RKO (cell line): Measurements from ENCODE around the gene GIN1.
"Not testable (repeated sequence)": the region's sequence is repeated elsewhere in the genome, so short reads cannot be mapped to it uniquely, and the experiment has no call there.

Source experiments
- DNase-seq: peaks from one replicate; pipeline ENCODE4 v3.0.0-alpha.2; 2016; ENCODE audit warnings: low spot score

The GIN1 gene

DNA sequence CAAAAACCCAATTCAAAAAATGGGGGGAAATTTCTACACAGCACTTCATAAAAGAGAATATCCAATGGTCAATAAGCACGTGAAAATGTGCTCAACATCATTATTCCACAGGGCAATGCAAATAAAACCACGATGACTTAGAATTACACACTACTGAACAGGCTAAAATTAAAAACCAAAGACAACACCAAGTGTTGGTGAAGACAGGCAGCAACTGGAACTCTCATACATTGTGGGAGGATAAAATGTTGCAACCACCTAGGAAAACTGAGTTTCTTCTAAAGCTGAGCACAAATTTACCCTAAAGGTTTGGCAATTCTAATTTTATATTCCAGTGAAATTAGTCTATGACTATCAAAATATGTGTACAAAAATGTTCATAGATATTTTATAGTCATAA is 9.5 kb downstream of the GIN1 start:
- DNase-seq = no peak

DNA sequence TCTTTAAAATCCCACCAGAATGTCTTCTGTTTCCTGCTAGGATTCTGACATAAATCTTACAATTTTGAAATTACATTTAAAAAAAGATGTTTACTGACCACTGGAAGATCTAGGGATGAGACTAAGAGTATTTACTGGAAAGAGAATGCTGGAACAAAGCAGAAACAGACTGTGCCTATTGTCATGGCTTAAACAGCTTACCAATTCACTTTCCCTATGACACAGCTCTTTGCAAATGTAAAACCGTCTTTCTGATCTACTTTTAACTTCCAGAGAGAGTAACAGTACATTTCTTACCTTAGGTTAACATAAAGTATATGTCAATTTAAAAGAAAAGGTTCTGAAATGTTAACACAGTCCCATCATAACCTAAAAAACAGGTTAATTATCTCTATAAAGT is 10.7 kb downstream of the GIN1 start:
- DNase-seq = no peak

DNA sequence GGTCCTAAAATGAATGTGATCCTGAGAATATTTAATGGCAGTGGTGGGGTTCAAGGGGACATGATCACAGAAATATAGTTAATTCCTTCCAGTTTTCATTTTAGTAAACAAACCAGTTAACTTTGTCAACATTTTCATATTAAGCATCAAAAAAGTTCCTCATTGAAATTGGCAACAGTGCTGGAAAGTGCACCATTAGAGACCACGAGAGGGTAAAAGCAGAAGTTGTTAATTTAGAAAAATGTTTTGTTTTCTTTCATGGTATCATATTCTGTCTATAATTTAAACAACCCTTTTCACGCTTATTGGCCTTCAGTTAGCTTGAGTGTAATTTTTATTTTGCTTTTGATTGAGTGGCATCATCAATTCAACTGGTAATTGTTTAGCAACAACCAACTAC is 11.9 kb downstream of the GIN1 start:
- DNase-seq = no peak

DNA sequence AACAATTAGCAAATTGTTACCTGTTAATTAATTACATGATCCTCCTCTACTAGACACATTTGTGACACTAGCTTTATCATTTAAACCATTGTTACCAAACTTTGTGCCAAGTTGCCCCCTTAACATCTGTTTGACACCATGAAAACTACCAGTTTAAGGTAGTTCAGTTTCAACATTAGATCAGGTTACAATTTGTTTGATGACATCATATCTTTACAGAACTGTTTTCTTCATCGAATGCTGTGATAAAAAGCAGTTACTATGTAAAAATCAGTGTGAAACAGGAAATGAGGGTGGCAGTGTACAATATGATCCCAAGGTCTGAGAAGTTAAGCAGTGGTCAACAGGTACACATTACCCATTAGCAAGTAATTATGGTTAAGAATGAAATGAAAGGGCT is 17.7 kb downstream of the GIN1 start:
- no peak for DNase-seq

DNA sequence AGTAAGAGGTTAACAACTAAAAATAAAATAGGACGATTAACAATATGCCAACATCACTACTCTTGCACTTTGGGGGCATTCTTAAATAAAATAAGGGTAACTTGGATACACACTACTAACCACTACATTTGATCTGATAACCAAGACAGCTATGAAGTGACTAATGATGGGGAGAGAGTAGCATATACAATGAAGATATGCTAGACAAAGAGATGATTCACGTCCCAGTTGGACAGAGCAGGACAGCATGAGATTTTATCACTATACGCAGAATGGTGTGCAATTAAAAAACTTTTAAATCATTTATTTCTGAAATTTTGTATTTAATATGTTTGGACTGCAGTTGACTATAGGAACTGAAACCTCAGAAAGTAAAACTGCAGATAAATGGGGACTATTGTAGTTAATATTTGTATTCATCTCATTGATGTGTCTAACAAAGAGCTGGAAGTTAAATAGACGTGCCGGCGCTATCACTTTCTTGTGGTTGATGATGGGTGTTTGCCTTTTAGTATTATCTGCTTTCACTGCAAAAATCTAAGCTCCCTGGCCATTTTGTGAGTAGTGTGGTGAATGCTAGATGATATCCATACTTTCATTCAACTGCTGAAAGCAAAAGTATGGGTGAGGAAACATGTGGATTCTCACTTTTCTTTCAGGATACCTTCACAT is 18.7 kb downstream of the GIN1 start:
- no peak for DNase-seq

DNA sequence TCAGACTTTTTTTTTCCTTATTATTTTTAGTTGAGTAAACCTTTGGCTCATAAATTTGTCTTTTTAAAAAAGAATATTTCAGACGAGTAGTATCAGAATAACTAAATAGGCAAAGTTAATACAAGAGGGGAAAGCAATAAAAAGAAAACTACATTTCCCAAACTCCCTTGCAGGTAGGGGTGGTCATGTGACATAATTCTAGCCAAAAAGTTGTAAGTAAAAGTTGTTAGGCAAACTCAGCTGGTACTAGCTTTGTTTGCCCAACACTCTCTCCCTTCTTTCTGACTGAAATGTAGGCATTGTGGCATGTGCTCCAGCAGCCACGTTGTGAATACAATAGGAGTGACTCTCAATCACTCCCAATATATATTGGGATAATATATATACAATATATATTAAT is 20.9 kb downstream of the GIN1 start:
- peak; percentile 7 for DNase-seq

DNA sequence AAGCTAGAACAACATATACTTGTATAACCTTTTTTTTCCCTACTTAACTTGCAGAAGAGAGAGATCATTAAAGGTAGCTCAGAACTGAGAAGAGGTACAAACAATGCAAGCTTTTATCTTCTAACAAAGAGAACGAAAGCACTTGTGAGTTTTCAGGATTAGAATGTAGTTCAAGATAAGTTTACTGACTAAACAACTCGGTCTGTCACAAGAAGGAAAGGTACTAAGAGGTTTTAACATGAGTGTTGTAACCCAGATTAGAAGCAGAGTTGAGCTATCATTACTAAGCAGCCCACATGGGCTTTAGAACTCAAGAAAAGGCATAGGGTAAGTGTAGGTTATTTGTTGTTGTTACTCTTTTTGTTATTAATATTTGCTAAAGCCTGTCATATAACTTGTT is 25.2 kb downstream of the GIN1 start:
- DNase-seq = no peak

DNA sequence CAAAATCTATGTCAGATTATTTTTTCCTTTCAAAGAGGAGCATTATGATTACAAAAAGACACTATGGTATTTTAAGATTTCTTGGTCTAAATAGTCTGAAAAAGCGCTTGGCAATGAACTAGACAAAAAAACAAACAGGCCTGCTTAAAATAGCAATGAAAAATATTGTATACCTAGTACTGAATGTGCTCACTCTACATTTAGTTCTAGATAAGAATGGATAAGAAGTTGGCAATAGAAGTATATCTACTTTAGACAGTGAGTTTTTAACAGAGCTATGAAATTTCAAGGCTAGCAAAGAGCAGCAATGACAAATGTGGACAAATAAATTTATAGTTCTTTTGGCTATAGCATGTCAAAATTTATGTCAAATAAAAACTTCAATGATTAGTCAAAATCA is 26.2 kb downstream of the GIN1 start:
- DNase-seq = no peak

DNA sequence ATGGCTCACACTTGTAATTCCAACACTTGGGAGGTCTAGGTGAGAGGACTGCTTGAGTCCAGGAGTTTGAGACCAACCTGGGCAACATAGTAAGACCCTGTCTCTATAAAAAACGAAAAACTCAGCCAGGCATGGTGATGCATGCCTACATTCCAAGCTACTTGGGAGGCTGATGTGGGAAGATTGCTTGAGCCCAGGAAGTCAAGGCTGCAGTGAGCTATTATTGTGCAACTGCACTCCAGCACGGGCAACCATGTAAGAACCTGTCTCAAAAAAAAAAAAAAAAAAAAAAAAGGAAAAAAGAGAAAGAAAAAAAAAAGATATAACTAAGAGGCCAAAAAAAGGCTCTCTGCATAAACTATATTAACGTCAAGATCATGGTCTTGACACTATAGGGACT is 27.3 kb downstream of the GIN1 start:
- DNase-seq = no peak

DNA sequence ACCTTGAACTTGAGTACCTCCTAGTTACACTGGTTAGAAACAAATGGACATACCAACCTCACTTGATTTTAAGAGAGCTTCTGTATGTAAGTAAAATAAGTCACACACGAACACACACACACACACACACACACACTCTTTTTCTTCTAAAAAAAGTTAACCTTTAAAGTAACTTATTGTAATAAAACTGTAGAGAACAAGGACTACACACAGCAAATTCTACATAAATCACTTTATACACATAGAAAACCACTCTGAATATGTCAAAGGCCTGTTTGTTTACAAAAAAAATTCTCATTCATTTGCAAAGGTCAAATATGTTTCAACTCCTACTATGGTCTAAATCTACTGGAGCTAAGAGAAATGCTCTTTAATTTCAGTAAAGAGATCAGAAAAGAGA is 29.1 kb downstream of the GIN1 start:
- DNase-seq = no peak

DNA sequence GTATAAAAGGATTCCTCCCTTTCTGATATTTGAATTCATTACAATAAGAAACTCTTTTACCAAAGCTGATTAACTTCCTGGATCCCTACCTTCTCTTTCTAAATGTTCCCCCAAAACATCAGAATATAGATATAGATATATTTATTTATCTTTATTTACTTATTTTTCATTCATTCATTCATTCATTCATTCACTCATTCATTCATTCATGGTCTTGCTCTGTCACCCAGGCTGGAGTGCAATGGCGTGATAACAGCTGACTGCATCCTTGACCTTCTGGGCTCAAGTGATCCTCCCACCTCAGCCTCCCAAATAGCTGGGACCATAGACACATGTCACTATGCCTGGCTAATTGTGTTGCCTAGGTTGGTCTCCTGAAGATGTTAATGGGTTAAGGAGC is 30.7 kb downstream of the GIN1 start:
- no peak for DNase-seq

DNA sequence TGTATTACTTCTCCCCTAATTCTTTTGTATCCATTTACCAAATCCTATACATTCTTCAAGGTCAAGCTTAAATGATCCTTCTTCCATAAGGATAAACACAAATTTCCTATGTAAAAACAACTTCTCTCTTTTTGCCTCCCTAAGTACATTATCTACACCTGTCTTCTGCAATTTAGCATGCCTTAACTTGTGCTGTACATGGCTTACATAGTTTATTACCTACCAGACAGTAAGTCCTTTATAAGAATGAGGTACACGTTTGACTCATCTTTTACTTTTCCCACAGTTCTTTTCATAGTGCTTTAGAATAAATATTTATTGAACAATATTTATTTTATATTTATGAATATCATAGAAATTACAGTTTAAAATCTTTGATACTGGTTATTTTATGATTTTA is 33.4 kb downstream of the GIN1 start:
- DNase-seq = no peak

DNA sequence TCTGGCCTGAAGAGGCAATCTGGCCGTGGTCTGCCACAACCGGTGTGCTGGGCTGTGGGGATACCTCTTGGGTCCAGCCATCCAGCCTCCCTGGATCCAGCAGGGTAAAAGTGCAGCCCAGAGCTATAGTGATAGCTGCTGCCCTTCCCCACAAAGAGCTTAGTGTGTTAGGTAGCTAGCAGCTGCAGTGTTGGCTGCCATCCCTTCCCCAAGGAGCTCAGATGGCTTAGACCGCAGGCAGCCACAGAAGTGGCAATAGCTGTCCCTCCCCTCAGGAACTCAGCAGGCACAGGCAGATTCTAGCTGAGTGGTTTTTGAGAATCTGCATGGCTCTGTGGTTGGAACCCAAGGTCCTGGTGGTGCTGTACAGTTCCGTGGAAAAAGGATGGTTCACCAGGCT is 40.1 kb downstream of the GIN1 start:
- no peak for DNase-seq

DNA sequence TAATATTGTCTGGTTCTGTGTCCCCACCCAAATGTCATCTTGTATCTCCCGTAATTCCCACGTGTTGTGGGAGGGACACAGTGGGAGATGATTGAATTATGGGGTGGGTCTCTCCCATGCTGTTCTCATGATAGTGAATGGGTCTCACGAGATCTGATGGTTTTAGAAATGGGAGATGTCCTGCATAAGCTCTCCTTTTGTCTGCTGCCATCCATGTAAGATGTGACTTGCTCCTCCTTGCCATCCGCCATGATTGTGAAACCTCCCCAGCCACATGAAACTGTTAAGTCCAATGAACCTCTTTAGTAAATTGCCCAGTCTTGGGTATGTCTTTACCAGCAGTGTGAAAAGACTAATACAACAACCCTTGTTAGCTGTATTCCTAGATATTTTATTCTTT is 44.5 kb downstream of the GIN1 start:
- DNase-seq = no peak

DNA sequence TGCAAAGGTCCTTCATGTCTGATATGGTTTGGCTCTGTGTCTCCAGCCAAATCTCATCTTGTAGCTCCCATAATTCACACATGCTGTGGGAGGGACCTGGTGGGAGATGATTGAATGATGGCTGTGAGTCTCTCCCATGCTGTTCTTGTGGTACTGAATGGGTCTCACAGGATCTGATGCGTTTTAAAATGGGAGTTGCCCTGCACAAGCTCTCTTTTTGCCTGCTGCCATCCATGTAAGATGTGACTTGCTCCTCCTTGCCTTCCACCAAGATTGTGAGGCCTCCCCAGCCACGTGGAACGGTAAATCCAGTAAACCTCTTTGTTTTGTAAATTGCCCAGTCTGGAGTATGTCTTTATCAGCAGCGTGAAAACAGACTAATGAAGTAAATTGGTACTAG is 46.4 kb downstream of the GIN1 start:
- not testable (repeated sequence) for DNase-seq

DNA sequence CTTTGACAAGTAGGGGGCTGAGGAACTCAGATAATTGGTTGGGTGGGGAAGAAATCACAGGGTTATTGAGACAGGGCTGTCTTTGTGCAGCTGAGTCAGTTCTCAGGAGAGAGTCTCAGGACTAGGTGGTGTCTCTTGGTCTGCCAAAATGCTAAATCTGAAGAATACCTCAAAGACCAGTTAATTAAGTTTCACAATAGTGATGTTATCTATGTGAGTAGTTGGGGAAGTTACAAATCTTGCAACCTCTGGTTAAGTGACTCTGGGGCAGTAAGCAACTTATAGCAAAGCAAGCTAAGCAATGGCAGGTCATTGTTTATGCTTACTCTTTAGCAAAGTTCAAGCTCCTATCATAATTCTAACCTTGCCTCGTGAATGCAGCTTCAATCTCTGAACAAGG is 53.6 kb downstream of the GIN1 start:
- no peak for DNase-seq

DNA sequence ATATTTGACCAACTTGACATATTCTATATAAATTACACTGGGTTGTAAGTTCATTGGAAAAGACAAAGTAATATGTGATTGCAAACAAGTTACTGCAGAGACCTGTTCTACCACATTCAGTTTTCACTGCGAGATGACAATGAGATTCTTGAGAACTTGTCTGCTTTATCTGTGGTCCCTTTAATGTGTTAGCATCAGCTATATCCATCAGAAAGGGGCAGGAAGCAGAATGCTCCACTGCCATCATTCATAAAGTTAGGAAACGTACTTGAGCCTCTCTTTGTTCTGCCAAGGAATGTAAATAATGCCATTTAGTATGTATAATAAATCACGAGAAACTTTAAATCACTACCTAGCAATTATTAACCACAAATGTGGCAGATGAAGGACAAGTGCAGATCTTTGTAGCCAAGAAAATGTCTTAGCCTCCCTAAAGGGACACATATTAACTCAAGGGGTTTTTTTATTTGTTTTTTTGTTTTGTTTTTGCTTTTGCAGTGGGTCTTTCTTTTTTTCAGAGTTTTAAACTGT is 59.4 kb downstream of the GIN1 start:
- no peak for DNase-seq

DNA sequence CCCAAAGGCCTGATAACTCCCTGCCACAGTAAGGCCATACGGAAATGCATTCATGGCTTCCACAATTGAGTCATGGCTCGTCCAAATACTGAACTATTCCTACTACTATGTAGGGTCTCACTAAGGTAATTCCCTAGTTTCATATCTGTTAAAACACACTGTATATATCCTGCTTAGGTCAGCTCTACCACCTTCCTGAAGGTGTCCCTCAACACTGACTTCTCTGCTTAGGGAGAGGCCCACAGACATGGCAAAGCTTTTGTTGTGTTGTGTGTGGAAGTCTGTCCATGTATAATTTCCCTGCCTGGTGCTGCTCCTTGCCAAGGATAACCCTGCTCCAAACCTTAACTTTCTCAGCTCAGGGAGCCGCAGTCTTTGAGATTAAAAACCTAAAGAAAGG is 60.4 kb downstream of the GIN1 start:
- no peak for DNase-seq

DNA sequence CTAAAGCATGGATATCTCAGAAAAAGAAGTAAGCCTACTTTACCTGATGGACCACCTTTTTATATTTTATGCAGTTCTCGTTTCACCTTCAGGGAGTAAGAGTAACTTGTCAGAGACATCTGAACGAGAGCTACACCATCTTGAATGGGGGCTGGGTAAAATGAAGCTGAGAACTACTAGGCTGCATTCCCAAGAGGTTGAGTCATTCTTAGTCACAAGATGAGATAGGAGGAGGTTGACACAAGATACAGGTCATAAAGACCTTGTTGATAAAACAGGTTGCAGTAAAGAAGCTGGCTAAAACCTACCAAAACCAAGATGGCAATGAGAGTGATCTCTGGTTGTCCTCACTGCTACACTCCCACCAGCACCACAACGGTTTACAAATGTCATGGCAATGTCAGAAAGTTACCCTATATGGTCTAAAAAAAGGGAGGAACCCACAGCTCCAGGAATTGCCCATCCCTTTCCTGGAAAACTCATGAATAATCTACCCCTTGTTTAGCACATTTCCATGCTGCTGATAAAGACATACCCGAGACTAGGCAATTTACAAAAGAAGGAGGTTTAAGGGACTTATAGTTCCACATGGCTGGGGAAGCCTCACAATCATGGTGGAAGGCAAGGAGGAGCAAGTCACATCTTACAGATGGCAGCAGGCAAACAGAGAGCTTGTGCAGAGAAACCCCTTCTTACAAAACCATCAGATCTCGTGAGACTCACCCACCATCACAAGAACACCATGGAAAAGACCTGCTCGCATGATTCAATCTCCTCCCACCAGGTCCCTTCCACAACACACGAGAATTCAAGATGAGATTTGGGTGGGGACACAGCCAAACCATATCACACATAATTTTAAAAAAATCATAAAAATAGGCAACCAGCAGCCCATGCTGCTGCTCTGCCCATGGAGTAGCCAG is 62.5 kb downstream of the GIN1 start:
- DNase-seq = peak; percentile 60

DNA sequence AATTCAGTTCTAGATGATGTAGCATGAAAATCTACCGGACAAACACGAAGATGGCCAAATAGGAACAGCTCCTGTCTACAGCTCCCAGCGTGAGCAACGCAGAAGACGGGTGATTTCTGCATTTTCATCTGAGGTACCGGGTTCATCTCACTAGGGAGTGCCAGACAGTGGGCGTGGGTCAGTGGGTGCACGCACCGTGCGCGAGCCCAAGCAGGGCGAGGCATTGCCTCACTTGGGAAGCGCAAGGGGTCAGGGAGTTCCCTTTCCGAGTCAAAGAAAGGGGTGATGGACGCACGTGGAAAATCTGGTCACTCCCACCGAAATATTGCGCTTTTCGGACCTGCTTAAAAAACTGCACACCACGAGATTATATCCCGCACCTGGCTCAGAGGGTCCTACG is 73.2 kb downstream of the GIN1 start:
- not testable (repeated sequence) for DNase-seq

DNA sequence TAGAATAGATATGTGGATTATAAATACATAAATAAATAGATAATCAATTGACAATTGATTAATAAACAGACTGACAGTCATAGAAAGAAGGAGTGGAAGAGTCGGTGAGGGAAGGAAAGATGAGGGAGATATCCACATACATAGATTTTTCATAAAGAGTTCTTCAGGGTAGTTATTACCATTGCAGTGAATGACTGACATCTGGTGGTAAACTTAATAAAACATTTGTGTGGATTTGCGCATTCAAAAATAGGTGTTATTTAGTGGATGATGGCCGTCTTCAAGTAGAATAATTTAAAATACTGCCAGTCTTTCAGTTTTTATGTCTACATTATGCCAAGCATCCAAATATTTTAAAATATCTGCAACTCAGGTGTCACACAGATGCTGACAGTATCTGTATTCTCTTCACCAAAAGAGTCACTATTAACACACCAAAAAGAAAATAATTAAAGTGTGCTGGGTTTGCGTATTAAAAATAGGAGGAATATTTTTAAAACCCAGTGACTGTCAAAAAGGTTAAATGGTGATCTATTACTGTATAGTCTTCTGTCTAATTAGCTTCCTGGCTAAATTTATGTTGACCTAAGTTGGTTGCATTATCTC is 78.8 kb downstream of the GIN1 start:
- DNase-seq = peak; percentile 81

DNA sequence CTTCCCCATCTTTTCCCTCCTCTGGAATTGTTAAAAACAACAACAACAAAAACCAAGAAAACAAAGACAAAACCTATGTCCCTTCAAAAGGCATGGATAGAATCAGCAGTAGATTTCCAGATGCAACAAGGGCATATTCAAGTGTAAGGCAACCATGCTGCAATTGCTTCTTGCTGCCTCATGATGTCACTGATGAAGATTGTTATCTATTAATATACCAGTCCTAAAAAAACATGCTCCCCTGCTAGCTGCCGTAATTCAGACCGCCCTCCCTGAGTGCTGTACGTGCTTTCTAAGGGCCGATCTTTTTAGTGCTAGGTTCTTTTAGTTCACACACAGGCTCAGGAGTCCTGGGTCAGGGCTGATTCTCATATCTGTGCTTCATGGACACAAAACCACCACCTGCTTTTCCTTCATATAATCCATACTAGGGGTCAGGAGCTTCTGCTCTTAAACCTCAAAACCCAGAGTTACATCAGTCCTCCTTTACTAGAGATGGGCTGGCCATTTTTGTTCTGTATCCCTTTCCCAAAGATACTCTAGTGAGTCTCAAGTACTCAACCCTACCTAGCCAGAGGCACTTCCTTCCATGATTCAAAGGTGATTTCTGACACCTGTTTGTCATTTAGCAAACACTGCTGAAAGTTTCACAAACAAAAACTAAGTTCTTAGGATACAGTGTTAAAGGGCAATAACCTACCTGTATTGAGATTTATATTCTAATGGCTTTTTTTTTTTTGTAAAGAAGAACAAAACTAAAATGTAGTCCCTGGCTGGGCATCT is 82.1 kb downstream of the GIN1 start:
- peak; percentile 12 for DNase-seq
